Measurements from ENCODE around the gene ZNF571.

ZNF571 gene

GRCh38 chr19:37594304-37594981 lies at the start of gene ZNF571, which contains the start of gene ZNF540:
Gene ZNF571 (minus strand): TSS chr19:37594792. CDS start chr19:37586676, 8,116 bp downstream.
Gene ZNF540 (plus strand): TSS chr19:37594876. CDS start chr19:37598448, 3,572 bp downstream.
- no peak for TF ChIP-seq ZNF274 (IDR thresholded peaks at IDR 0.05; ENCODE audit: low read depth, low read length)
- H3K4me3 ChIP-seq (ENCODE audit: low read length), result peak within 1 kb of the TSS; percentile 67

GRCh38 chr19:37635076-37636056 lies 40.8 kb upstream of the ZNF571 start:
- no peak overlapping the region for H3K4me3 ChIP-seq (ENCODE audit: low read length)
- peak; percentile 64; the same call in 1 of the 2 replicates for TF ChIP-seq ZNF274 (IDR thresholded peaks at IDR 0.05; ENCODE audit: low read depth, low read length)

- no peak for TF ChIP-seq ZNF274 (IDR thresholded peaks at IDR 0.05; ENCODE audit: low read depth, low read length)
- peak overlapping the region; percentile 67 for H3K4me3 ChIP-seq (ENCODE audit: low read length)
Measured at GRCh38 chr19:37594982-37595382, 390 bp upstream of the ZNF571 start.

GRCh38 chr19:37593996-37594303 lies 642 bp downstream of the ZNF571 start:
- peak overlapping the region; percentile 67 for H3K4me3 ChIP-seq (ENCODE audit: low read length)
- TF ChIP-seq ZNF274 (IDR thresholded peaks at IDR 0.05; ENCODE audit: low read depth, low read length), result no peak

- H3K4me3 ChIP-seq (ENCODE audit: low read length), result no peak overlapping the region
- no peak for TF ChIP-seq ZNF274 (IDR thresholded peaks at IDR 0.05; ENCODE audit: low read depth, low read length)
Measured at GRCh38 chr19:37583340-37583739, 11.3 kb downstream of the ZNF571 start.

GRCh38 chr19:37572203-37572602 lies 22.4 kb downstream of the ZNF571 start:
- TF ChIP-seq ZNF274 (IDR thresholded peaks at IDR 0.05; ENCODE audit: low read depth, low read length), result no peak
- no peak overlapping the region for H3K4me3 ChIP-seq (ENCODE audit: low read length)

GRCh38 chr19:37565370-37565669 lies 29.3 kb downstream of the ZNF571 start:
- TF ChIP-seq ZNF274 (IDR thresholded peaks at IDR 0.05; ENCODE audit: low read depth, low read length), result no peak
- no peak overlapping the region for H3K4me3 ChIP-seq (ENCODE audit: low read length)

GRCh38 chr19:37564624-37565369 lies 29.8 kb downstream of the ZNF571 start:
- H3K4me3 ChIP-seq (ENCODE audit: low read length), result no peak overlapping the region
- peak; percentile 92 for TF ChIP-seq ZNF274 (IDR thresholded peaks at IDR 0.05; ENCODE audit: low read depth, low read length)

- TF ChIP-seq ZNF274 (IDR thresholded peaks at IDR 0.05; ENCODE audit: low read depth, low read length), result no peak
- H3K4me3 ChIP-seq (ENCODE audit: low read length), result no peak overlapping the region
Measured at GRCh38 chr19:37563518-37563917, 31.1 kb downstream of the ZNF571 start.

- peak overlapping the region; percentile 78; the same call in 1 of the 2 replicates for H3K4me3 ChIP-seq (ENCODE audit: low read length)
- TF ChIP-seq ZNF274 (IDR thresholded peaks at IDR 0.05; ENCODE audit: low read depth, low read length), result no peak
Measured at GRCh38 chr19:37551129-37551993, 43.2 kb downstream of the ZNF571 start.

- TF ChIP-seq ZNF274 (IDR thresholded peaks at IDR 0.05; ENCODE audit: low read depth, low read length), result peak; percentile 90
- no peak overlapping the region for H3K4me3 ChIP-seq (ENCODE audit: low read length)
Measured at GRCh38 chr19:37537391-37537947, 57.1 kb downstream of the ZNF571 start.

GRCh38 chr19:37519890-37520289 lies 74.7 kb downstream of the ZNF571 start:
- H3K4me3 ChIP-seq (ENCODE audit: low read length), result no peak overlapping the region

More at GRCh38 chr19:37519890-37520289, 74.7 kb downstream of the ZNF571 start:
- no peak for TF ChIP-seq ZNF274 (IDR thresholded peaks at IDR 0.05; ENCODE audit: low read depth, low read length)
